A549 (cell line): ENCODE data around the gene DUSP1.

Source experiments
- CTCF ChIP-seq: fragments of >200 bp; sonication (Bioruptor Twin); formaldehyde crosslinking; IDR thresholded peaks from 3 replicates; pipeline ENCODE4 v1.5.1; 2016
- ELK1 ChIP-seq: fragments of 150-350 bp; IDR thresholded peaks from 2 replicates; pipeline ENCODE4 v1.6.1; 2014; ENCODE audit warnings: low read depth, mild to moderate bottlenecking, low read length
- EP300 ChIP-seq, 2 experiments: fragments of >200 bp; sonication (Bioruptor Twin); formaldehyde crosslinking; IDR thresholded peaks; 2 replicates in 1 of 2; 3 replicates in 1 of 2; pipeline ENCODE4 v1.6.1; 2016 to 2017
- MAFK ChIP-seq: fragments of 450-650 bp; IDR thresholded peaks from 2 replicates; pipeline ENCODE4 v1.6.1; 2014; ENCODE audit not compliant: partially characterized antibody
- POLR2A ChIP-seq: IDR thresholded peaks from 2 replicates; pipeline ENCODE4 v1.6.1; 2012; ENCODE audit warnings: mild to moderate bottlenecking, low read length
- POLR2AphosphoS2 ChIP-seq: conservative IDR thresholded peaks from 2 replicates; pipeline ENCODE4 v1.6.1; 2012; ENCODE audit warnings: low read length, improper control_type of control experiment, inconsistent platforms

GRCh38 chr5:172806897-172807672 is 36.1 kb upstream of the DUSP1 start:
- TF ChIP-seq POLR2A: peak; percentile 29; the same call in 1 of the 2 replicates
- peak; percentile 60 to 75; a peak in 3 of 5 replicates for TF ChIP-seq EP300 (IDR thresholded peaks at IDR 0.05)
- TF ChIP-seq ELK1: no peak
- peak; percentile 67 for TF ChIP-seq MAFK
- no peak for TF ChIP-seq CTCF
- TF ChIP-seq POLR2AphosphoS2: no peak
